Measurements from ENCODE around the gene ADGRA3. TPM values are rescaled to one million over a fixed set of nuclear protein-coding genes. Genes with fewer than 3 reads are reported as not detected.
A peak's percentile ranks its signal among the peaks of the same experiment; 100 is the strongest.

The ADGRA3 gene
- polyA plus RNA-seq, 4 donors: 10.8 to 52.3 (median 11.9) TPM

DNA sequence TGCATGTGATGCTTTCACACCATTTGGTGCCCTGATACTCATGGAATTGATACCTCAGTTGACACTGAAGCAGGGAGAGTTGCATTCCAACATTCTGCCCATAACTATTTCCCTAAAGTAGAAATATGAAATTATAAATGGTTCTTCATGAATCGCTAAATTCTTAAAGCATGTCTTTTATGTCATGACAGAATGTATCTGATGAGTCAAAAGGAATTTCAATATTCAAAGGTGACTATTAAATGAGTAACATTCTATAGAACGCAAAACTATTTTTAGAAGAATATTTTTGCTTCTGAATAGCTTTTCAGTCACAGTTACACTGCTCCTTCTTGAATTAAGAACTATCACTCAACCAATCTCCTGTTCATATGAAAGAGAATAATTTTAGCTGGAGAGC lies 152.8 kb downstream of the ADGRA3 start:
- H3K4me3 ChIP-seq (ENCODE audit: low read depth in 1 of 3, low read length in 3 of 3): no peak overlapping the region
- no peaks in the 10 kb centered on the region for H3K4me1 ChIP-seq (ENCODE audit: control insufficient read depth in 3 of 3, insufficient read depth in 2 of 3, low read depth in 1 of 3, low read length in 2 of 3)
- H3K36me3 ChIP-seq (ENCODE audit: control insufficient read depth in 3 of 3, insufficient read depth in 2 of 3, low read depth in 1 of 3, low read length in 3 of 3): no peaks in the 10 kb centered on the region
- DNase-seq (no peak), FAIRE-seq (no peak)
- no peaks in the 10 kb centered on the region for H3K27me3 ChIP-seq (ENCODE audit: control insufficient read depth in 3 of 3, insufficient read depth in 3 of 3, low read length in 3 of 3)
- no peak overlapping the region for H3K27ac ChIP-seq (ENCODE audit: low read depth in 1 of 3, low read length in 2 of 3)
- no peaks in the 10 kb centered on the region for H3K9me3 ChIP-seq (ENCODE audit: control insufficient read depth in 2 of 2, insufficient read depth in 1 of 2, low read depth in 1 of 2, low read length in 1 of 2)
- WGBS, 3 donors: 41 to 95% (median 48%) methylated on average over 2 of the region's 2 CpGs

DNA sequence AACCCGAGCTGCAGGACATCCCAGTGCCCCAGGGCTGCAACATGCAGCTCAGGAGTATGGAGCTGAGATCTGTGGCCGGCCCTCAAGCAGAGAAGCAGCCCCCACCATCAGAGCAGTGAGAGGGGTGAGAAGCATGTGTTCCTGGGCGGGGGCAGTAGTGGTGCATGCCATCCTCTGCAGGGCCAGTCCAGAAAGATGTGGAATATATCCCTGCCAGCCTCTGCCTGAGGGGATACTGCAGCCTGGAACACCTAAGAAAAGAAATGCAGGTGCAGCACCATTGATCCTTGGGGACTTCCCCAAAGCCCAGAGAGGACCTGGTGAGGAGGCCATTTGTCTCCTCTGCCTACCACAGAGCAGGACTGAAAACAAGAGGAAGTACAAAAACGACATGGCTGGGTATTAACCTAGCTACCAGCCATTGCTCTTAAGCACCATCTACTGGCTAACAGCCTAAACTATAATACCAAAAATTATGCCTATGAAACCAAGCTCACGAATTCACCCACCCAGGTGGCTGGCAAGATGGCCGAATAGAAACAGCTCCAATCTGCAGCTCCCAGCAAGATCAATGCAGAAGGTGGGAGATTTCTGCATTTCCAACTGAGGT lies 158.8 kb downstream of the ADGRA3 start:
- no peaks in the 10 kb centered on the region for H3K9me3 ChIP-seq (ENCODE audit: control insufficient read depth in 2 of 2, insufficient read depth in 1 of 2, low read depth in 1 of 2, low read length in 1 of 2)
- FAIRE-seq (no peak), DNase-seq (peak; percentile 29 to 36)
- H3K4me1 ChIP-seq (ENCODE audit: control insufficient read depth in 3 of 3, insufficient read depth in 2 of 3, low read depth in 1 of 3, low read length in 2 of 3): no peaks in the 10 kb centered on the region
- peaks cover 0 to 2% (median 0%) of the 10 kb centered on the region in 3 donors for H3K36me3 ChIP-seq (ENCODE audit: control insufficient read depth in 3 of 3, insufficient read depth in 2 of 3, low read depth in 1 of 3, low read length in 3 of 3)
- no peak overlapping the region for H3K4me3 ChIP-seq (ENCODE audit: low read depth in 1 of 3, low read length in 3 of 3)
- WGBS, 3 donors: 48 to 57% (median 50%) methylated on average over 6 of the region's 6 CpGs
- no peak overlapping the region for H3K27ac ChIP-seq (ENCODE audit: low read depth in 1 of 3, low read length in 2 of 3)
- no peaks in the 10 kb centered on the region for H3K27me3 ChIP-seq (ENCODE audit: control insufficient read depth in 3 of 3, insufficient read depth in 3 of 3, low read length in 3 of 3)

DNA sequence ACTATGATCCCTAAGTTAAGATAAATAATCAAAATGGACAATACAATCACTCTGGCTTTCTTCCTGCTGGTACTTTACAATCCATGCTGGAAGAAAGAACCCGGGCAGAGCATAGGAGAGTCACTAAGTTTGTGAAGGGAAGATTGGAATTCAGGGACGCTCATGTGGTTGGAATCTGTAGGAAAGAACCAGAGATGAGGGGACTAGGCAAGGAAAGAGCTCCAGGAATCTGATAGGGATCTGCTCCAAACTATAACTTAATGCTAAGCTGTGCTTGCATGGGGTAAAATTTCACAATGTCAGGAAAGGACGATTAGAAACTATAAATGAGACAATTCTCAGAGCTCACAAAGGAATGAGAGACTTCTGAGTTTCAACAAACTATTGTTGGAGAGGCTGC lies 167.5 kb downstream of the ADGRA3 start:
- FAIRE-seq: no peak
- H3K27me3 ChIP-seq (ENCODE audit: control insufficient read depth in 3 of 3, insufficient read depth in 3 of 3, low read length in 3 of 3): no peaks in the 10 kb centered on the region
- 53 to 70% (median 59%) methylated on average over 3 of the region's 3 CpGs for WGBS, 3 donors
- no peak overlapping the region for H3K4me3 ChIP-seq (ENCODE audit: low read depth in 1 of 3, low read length in 3 of 3)
- H3K9me3 ChIP-seq (ENCODE audit: control insufficient read depth in 2 of 2, insufficient read depth in 1 of 2, low read depth in 1 of 2, low read length in 1 of 2): no peaks in the 10 kb centered on the region
- no peaks in the 10 kb centered on the region for H3K4me1 ChIP-seq (ENCODE audit: control insufficient read depth in 3 of 3, insufficient read depth in 2 of 3, low read depth in 1 of 3, low read length in 2 of 3)
- no peak overlapping the region for H3K27ac ChIP-seq (ENCODE audit: low read depth in 1 of 3, low read length in 2 of 3)
- DNase-seq: no peak
- no peaks in the 10 kb centered on the region for H3K36me3 ChIP-seq (ENCODE audit: control insufficient read depth in 3 of 3, insufficient read depth in 2 of 3, low read depth in 1 of 3, low read length in 3 of 3)

DNA sequence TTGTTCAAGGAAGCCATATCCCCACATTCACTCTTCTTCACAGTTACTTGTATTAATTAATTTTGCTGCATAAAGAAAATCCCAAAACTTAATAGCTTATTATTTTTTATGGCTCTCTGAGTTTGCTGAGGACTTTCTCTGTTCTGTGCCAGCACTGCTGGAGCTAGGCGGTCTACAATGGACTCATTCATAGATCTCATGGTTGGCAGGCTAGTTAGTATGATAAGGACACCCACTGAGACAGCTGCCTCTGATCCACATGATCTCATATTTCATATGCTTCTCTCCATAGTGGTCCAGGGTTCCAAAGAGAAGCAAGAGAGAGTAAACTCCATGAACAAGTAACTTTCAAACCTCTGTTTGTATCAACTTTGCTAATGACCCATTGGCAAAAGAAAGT lies 170.2 kb downstream of the ADGRA3 start:
- Histone ChIP-seq H3K4me1 (ENCODE audit: control insufficient read depth in 3 of 3, insufficient read depth in 2 of 3, low read depth in 1 of 3, low read length in 2 of 3) (no peaks in the 10 kb centered on the region), H3K4me3 (ENCODE audit: low read depth in 1 of 3, low read length in 3 of 3) (no peak overlapping the region), H3K27me3 (ENCODE audit: control insufficient read depth in 3 of 3, insufficient read depth in 3 of 3, low read length in 3 of 3) (no peaks in the 10 kb centered on the region), H3K27ac (ENCODE audit: low read depth in 1 of 3, low read length in 2 of 3) (no peak overlapping the region), H3K9me3 (ENCODE audit: control insufficient read depth in 2 of 2, insufficient read depth in 1 of 2, low read depth in 1 of 2, low read length in 1 of 2) (peaks cover 0 to 2% of the 10 kb centered on the region in 2 donors), H3K36me3 (ENCODE audit: control insufficient read depth in 3 of 3, insufficient read depth in 2 of 3, low read depth in 1 of 3, low read length in 3 of 3) (no peaks in the 10 kb centered on the region)
- DNase-seq (no peak), FAIRE-seq (no peak)
- WGBS, 3 donors: 31 to 79% (median 66%) methylated on average over 1 of the region's 1 CpG

DNA sequence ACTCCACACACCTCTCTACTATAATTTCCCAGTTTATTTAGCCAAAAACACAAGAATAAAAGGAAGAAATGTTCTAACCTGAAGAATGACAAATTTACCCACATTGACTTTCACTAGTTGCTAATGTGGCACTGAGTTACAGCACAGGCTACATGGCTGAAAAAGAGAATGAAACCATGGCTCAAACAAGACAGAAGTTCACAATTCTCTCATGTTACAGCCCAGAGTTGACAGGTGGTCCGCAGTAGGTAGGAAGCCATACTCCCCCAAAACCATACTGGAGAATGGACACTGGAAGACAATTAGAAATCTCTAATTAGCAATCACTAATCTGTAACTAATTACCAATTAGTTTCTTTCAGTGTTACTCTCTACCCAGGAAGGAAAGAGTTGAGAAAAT lies 170.8 kb downstream of the ADGRA3 start:
- WGBS, 3 donors: 0 to 47% (median 4%) methylated on average over 1 of the region's 1 CpG
- no peak for FAIRE-seq

DNA sequence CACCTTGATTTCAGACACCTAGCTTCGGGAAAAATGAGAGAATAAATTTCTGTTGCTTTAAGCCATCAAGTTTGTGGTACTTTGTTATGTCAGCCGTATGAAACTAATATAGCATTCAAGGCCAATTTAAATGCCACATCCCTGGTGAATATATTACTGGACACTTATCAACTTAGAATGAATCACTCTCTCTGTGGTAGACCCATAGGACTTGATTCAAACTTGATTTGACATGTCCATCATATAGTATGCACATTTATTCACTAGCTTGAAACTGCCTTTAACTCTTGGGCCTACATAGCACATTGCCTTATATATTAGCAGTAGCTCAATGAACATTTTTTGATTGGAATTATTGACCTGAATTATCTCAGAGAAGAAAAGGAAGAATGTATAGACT lies 172.3 kb downstream of the ADGRA3 start:
- H3K4me3 ChIP-seq (ENCODE audit: low read depth in 1 of 3, low read length in 3 of 3): no peak overlapping the region
- DNase-seq (no peak), FAIRE-seq (no peak)
- WGBS, 3 donors: 89 to 96% (median 94%) methylated on average over 2 of the region's 2 CpGs
- no peaks in the 10 kb centered on the region for H3K36me3 ChIP-seq (ENCODE audit: control insufficient read depth in 3 of 3, insufficient read depth in 2 of 3, low read depth in 1 of 3, low read length in 3 of 3)
- no peak overlapping the region for H3K27ac ChIP-seq (ENCODE audit: low read depth in 1 of 3, low read length in 2 of 3)
- peaks cover 0 to 2% of the 10 kb centered on the region in 2 donors for H3K9me3 ChIP-seq (ENCODE audit: control insufficient read depth in 2 of 2, insufficient read depth in 1 of 2, low read depth in 1 of 2, low read length in 1 of 2)
- H3K4me1 ChIP-seq (ENCODE audit: control insufficient read depth in 3 of 3, insufficient read depth in 2 of 3, low read depth in 1 of 3, low read length in 2 of 3): no peaks in the 10 kb centered on the region
- H3K27me3 ChIP-seq (ENCODE audit: control insufficient read depth in 3 of 3, insufficient read depth in 3 of 3, low read length in 3 of 3): no peaks in the 10 kb centered on the region

More for the DNA sequence above, 170.8 kb downstream of the ADGRA3 start:
- Histone ChIP-seq H3K36me3 (ENCODE audit: control insufficient read depth in 3 of 3, insufficient read depth in 2 of 3, low read depth in 1 of 3, low read length in 3 of 3) (no peaks in the 10 kb centered on the region), H3K27ac (ENCODE audit: low read depth in 1 of 3, low read length in 2 of 3) (no peak overlapping the region), H3K27me3 (ENCODE audit: control insufficient read depth in 3 of 3, insufficient read depth in 3 of 3, low read length in 3 of 3) (no peaks in the 10 kb centered on the region), H3K9me3 (ENCODE audit: control insufficient read depth in 2 of 2, insufficient read depth in 1 of 2, low read depth in 1 of 2, low read length in 1 of 2) (peaks cover 0 to 2% of the 10 kb centered on the region in 2 donors), H3K4me1 (ENCODE audit: control insufficient read depth in 3 of 3, insufficient read depth in 2 of 3, low read depth in 1 of 3, low read length in 2 of 3) (no peaks in the 10 kb centered on the region), H3K4me3 (ENCODE audit: low read depth in 1 of 3, low read length in 3 of 3) (no peak overlapping the region)
- no peak for DNase-seq

DNA sequence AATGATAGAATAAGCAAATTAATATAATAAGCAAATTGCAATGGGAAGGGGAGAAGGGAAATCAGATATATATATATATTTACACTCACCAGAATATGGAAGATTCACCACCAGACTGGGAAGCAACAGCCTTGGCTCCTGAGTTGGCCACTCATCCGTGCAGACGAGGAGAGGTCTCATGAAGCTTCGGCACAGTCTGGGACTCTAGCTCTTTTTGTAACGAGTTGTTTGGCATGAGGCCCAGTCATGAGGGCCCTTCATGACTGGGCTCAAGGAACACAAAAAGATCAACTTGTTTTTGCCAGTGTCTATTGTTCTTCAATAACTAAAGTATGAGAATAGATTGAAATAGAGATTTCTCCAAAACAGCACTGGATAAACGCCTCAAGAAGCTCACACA lies 176.4 kb downstream of the ADGRA3 start:
- no peak overlapping the region for H3K27ac ChIP-seq (ENCODE audit: low read depth in 1 of 3, low read length in 2 of 3)
- peaks cover 0 to 2% of the 10 kb centered on the region in 2 donors for H3K9me3 ChIP-seq (ENCODE audit: control insufficient read depth in 2 of 2, insufficient read depth in 1 of 2, low read depth in 1 of 2, low read length in 1 of 2)
- peaks cover 0 to 2% (median 0%) of the 10 kb centered on the region in 3 donors for H3K36me3 ChIP-seq (ENCODE audit: control insufficient read depth in 3 of 3, insufficient read depth in 2 of 3, low read depth in 1 of 3, low read length in 3 of 3)
- no peak overlapping the region for H3K4me3 ChIP-seq (ENCODE audit: low read depth in 1 of 3, low read length in 3 of 3)
- FAIRE-seq: no peak
- no peaks in the 10 kb centered on the region for H3K27me3 ChIP-seq (ENCODE audit: control insufficient read depth in 3 of 3, insufficient read depth in 3 of 3, low read length in 3 of 3)
- no peak for DNase-seq
- no peaks in the 10 kb centered on the region for H3K4me1 ChIP-seq (ENCODE audit: control insufficient read depth in 3 of 3, insufficient read depth in 2 of 3, low read depth in 1 of 3, low read length in 2 of 3)
- 58 to 81% (median 60%) methylated on average over 5 of the region's 5 CpGs for WGBS, 3 donors

DNA sequence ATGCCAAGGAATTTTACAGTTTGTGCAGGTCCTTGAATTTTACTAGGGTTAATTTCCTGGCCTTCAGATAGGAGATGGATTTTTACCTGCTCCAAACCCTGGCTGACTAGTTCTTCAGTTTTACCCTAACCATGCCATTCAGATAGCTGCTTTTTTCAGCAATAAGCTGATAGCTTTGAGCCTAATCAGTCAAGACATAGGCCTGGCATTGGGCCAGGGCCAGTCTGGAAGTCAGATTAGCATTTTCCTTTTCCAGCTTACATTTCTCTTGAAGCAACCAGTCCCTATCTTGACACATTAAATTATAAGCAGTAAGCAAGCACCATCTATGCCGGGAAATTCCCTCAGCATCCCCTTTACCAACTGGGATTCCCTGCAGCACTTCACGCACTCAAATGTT lies 177.1 kb downstream of the ADGRA3 start:
- WGBS, 3 donors: 88 to 91% (median 90%) methylated on average over 2 of the region's 2 CpGs
- peaks cover 0 to 2% (median 0%) of the 10 kb centered on the region in 3 donors for H3K36me3 ChIP-seq (ENCODE audit: control insufficient read depth in 3 of 3, insufficient read depth in 2 of 3, low read depth in 1 of 3, low read length in 3 of 3)
- no peak for FAIRE-seq

More for the DNA sequence above, 177.1 kb downstream of the ADGRA3 start:
- no peaks in the 10 kb centered on the region for H3K4me1 ChIP-seq (ENCODE audit: control insufficient read depth in 3 of 3, insufficient read depth in 2 of 3, low read depth in 1 of 3, low read length in 2 of 3)
- H3K9me3 ChIP-seq (ENCODE audit: control insufficient read depth in 2 of 2, insufficient read depth in 1 of 2, low read depth in 1 of 2, low read length in 1 of 2): peaks cover 0 to 2% of the 10 kb centered on the region in 2 donors
- H3K4me3 ChIP-seq (ENCODE audit: low read depth in 1 of 3, low read length in 3 of 3): no peak overlapping the region
- no peak for DNase-seq
- H3K27me3 ChIP-seq (ENCODE audit: control insufficient read depth in 3 of 3, insufficient read depth in 3 of 3, low read length in 3 of 3): no peaks in the 10 kb centered on the region
- no peak overlapping the region for H3K27ac ChIP-seq (ENCODE audit: low read depth in 1 of 3, low read length in 2 of 3)

Data from small intestine (tissue), 7 donors.